SIG-M5 (cell line): ENCODE results near the gene SURF4.
A peak's percentile ranks its signal among the peaks of the same experiment; 100 is the strongest.
"Not testable (repeated sequence)": the region's sequence is repeated elsewhere in the genome, so short reads cannot be mapped to it uniquely, and the experiment has no call there.

ENCODE experiments used
- DNase-seq: peaks from one replicate; lab custom pipeline; 2025; lab: John Stamatoyannopoulos, UW

SURF4 gene

GRCh38 chr9:133352635-133353340 is 23.1 kb downstream of the SURF4 start:
- DNase-seq, result no peak

GRCh38 chr9:133351908-133352634 is 23.8 kb downstream of the SURF4 start:
- DNase-seq, result no peak

- no peak for DNase-seq
Measured at GRCh38 chr9:133351526-133351907, 24.3 kb downstream of the SURF4 start.

- DNase-seq, result no peak
Measured at GRCh38 chr9:133349965-133350616, 25.8 kb downstream of the SURF4 start.

GRCh38 chr9:133348718-133349573 is 26.9 kb downstream of the SURF4 start:
- no peak for DNase-seq

- peak; percentile 82 for DNase-seq
Measured at GRCh38 chr9:133347985-133348717, 27.7 kb downstream of the SURF4 start, which contains the start of the genes MED22 and RPL7A. Gene MED22, minus strand, starts transcription at chr9:133348131. Its CDS starts 1,469 bp downstream, at chr9:133346662. Gene RPL7A, plus strand, starts transcription at chr9:133348218. Its CDS starts 26 bp downstream, at chr9:133348244.

GRCh38 chr9:133347515-133347984 is 28.3 kb downstream of the SURF4 start:
- DNase-seq, result no peak

- DNase-seq, result no peak
Measured at GRCh38 chr9:133346021-133346785, 29.7 kb downstream of the SURF4 start.

GRCh38 chr9:133345596-133345995 is 30.3 kb downstream of the SURF4 start:
- no peak for DNase-seq

GRCh38 chr9:133344979-133345378 is 30.9 kb downstream of the SURF4 start:
- no peak for DNase-seq

GRCh38 chr9:133344071-133344470 is 31.8 kb downstream of the SURF4 start:
- no peak for DNase-seq

- DNase-seq, result no peak
Measured at GRCh38 chr9:133342570-133342969, 33.3 kb downstream of the SURF4 start.

- no peak for DNase-seq
Measured at GRCh38 chr9:133342069-133342406, 33.8 kb downstream of the SURF4 start.

GRCh38 chr9:133341369-133342068 is 34.3 kb downstream of the SURF4 start:
- no peak for DNase-seq

- DNase-seq, result no peak
Measured at GRCh38 chr9:133340916-133341315, 34.9 kb downstream of the SURF4 start.

- DNase-seq, result no peak
Measured at GRCh38 chr9:133340256-133340655, 35.6 kb downstream of the SURF4 start.

GRCh38 chr9:133339641-133340040 is 36.2 kb downstream of the SURF4 start:
- no peak for DNase-seq

GRCh38 chr9:133335924-133336811 is 39.7 kb downstream of the SURF4 start, which contains the start of gene SURF6:
Gene SURF6, minus strand, starts transcription at chr9:133336188. Its CDS starts 56 bp downstream, at chr9:133336132.
- peak; percentile 41 for DNase-seq

GRCh38 chr9:133334888-133335287 is 41.0 kb downstream of the SURF4 start:
- DNase-seq, result not testable (repeated sequence)
